ENCODE data around the gene PLCD3. TPM values are rescaled to one million over a fixed set of nuclear protein-coding genes. Genes with fewer than 3 reads are reported as not detected.

The PLCD3 gene
- total RNA-seq, 6 experiments from 2014 or later: 2.0 to 26.4 (median 3.0) TPM

GRCh38 chr17:45132572-45133463, 503 bp upstream of the PLCD3 start:
- 0% methylated on average over 12 of the region's 71 CpGs for WGBS (ENCODE audit: insufficient coverage, low coverage, low lambda C conversion rate, missing lambda C conversion rate)

GRCh38 chr17:45131616-45132319, 547 bp downstream of the PLCD3 start:
- ATAC-seq (no peak), DNase-seq (peak; percentile 52 to 71 (median 70))
- Histone ChIP-seq H3K4me1 (peaks cover 0 to 17% (median 0%) of the 10 kb centered on the region in 4 donors), H3K9me3 (no peaks in the 10 kb centered on the region), H3K27ac (peak overlapping the region; percentile 36 to 89 (median 47)), H3K27me3 (no peaks in the 10 kb centered on the region), H3K36me3 (no peaks in the 10 kb centered on the region), H3K4me3 (peak overlapping the region; percentile 57 to 79 (median 73))
- 4% methylated on average over 15 of the region's 46 CpGs for WGBS (ENCODE audit: insufficient coverage, low coverage, low lambda C conversion rate, missing lambda C conversion rate)
- TF ChIP-seq POLR2A (IDR thresholded peaks at IDR 0.05) (no peak), CTCF (IDR thresholded peaks at IDR 0.05) (peak; percentile 63 to 83 (median 71))
- intact Hi-C loops (cut with DNase I): no loop called here

More at GRCh38 chr17:45132572-45133463, 503 bp upstream of the PLCD3 start:
- Histone ChIP-seq H3K9me3 (no peaks in the 10 kb centered on the region), H3K4me1 (peaks cover 0 to 27% (median 0%) of the 10 kb centered on the region in 4 donors), H3K4me3 (peak overlapping the region; percentile 57 to 79 (median 73)), H3K27ac (peak overlapping the region; percentile 74 to 95 (median 89)), H3K27me3 (no peaks in the 10 kb centered on the region), H3K36me3 (no peaks in the 10 kb centered on the region)
- ATAC-seq: peak; percentile 57 to 73 (median 66)
- intact Hi-C loops (cut with DNase I): no loop called here
- TF ChIP-seq POLR2A (IDR thresholded peaks at IDR 0.05) (peak; percentile 49), CTCF (IDR thresholded peaks at IDR 0.05) (peak; percentile 79 to 90 (median 83))
- peak; percentile 85 to 90 (median 88) for DNase-seq

- no peak overlapping the region for H3K27ac ChIP-seq
Measured at GRCh38 chr17:45130681-45131615, 1.4 kb downstream of the PLCD3 start.

More at GRCh38 chr17:45130681-45131615, 1.4 kb downstream of the PLCD3 start:
- 84% methylated on average over 9 of the region's 17 CpGs for WGBS (ENCODE audit: insufficient coverage, low coverage, low lambda C conversion rate, missing lambda C conversion rate)
- TF ChIP-seq CTCF (IDR thresholded peaks at IDR 0.05): no peak
- no peak for TF ChIP-seq POLR2A (IDR thresholded peaks at IDR 0.05)
- no peak overlapping the region for H3K4me3 ChIP-seq
- DNase-seq (no peak), ATAC-seq (no peak)
- H3K4me1 ChIP-seq: peaks cover 0 to 9% (median 0%) of the 10 kb centered on the region in 4 donors
- no peaks in the 10 kb centered on the region for H3K27me3 ChIP-seq
- H3K9me3 ChIP-seq: no peaks in the 10 kb centered on the region
- intact Hi-C loops (cut with DNase I): no loop called here
- H3K36me3 ChIP-seq: no peaks in the 10 kb centered on the region

Measured in right lobe of liver (tissue), 6 donors.